PC-3 (cell line): ENCODE data around the gene ZNF254. TPM values are rescaled to one million over a fixed set of nuclear protein-coding genes. Genes with fewer than 3 reads are reported as not detected.

Source experiments
- ATAC-seq: fragments of 200-7000 bp; cut with Tn5 transposase; 2 replicates; pipeline ENCODE4 v1.9.1; 2020; ENCODE audit warnings: mild to moderate bottlenecking, moderate library complexity
- BruUV-seq: library from RNA; stranded (reverse); fragments of 400-500 nt; replicated peaks from 2 replicates; lab custom pipeline; 2021; lab: Mats Ljungman, UMichigan
- CTCF ChIA-PET: fragments of 300-600 bp; sonication (Branson Sonifier 250); formaldehyde crosslinking; loops from one replicate; lab custom pipeline; 2022; ENCODE audit warnings: antibody characterized with exemption; lab: Charles Lee
- POLR2A ChIA-PET: fragments of 300-600 bp; sonication (Branson Sonifier 250); formaldehyde crosslinking; loops from one replicate; lab custom pipeline; 2022; ENCODE audit warnings: antibody characterized with exemption; ENCODE audit not compliant: unreplicated experiment; lab: Charles Lee
- DNase-seq: peaks from one replicate; pipeline ENCODE4 v3.0.0-alpha.2; 2015
- H2AFZ ChIP-seq: fragments of 300-600 bp; sonication (generic); 2 replicates; pipeline ENCODE4 v1.6.0; 2016; ENCODE audit warnings: antibody characterized with exemption, low read length
- H3F3A ChIP-seq: fragments of 300-600 bp; sonication (generic); one replicate; pipeline ENCODE4 v1.6.0; 2017; ENCODE audit warnings: antibody characterized with exemption, low read length, control low read depth, mild to moderate bottlenecking; ENCODE audit not compliant: unreplicated experiment
- H3K27ac ChIP-seq: fragments of 300-600 bp; sonication (generic); 2 replicates; pipeline ENCODE4 v1.5.1; 2016; ENCODE audit warnings: mild to moderate bottlenecking, low read length
- H3K27me3 ChIP-seq: fragments of 300-600 bp; sonication (generic); 2 replicates; pipeline ENCODE4 v1.6.1; 2016; ENCODE audit warnings: low read length, mixed read lengths
- H3K36me3 ChIP-seq: fragments of 300-600 bp; sonication (generic); 2 replicates; pipeline ENCODE4 v1.6.1; 2016; ENCODE audit warnings: low read depth, mixed run types, low read length, mixed read lengths
- H3K4me1 ChIP-seq: fragments of 300-600 bp; sonication (generic); 2 replicates; pipeline ENCODE4 v1.5.1; 2016; ENCODE audit warnings: low read length; ENCODE audit not compliant: insufficient read depth
- H3K4me2 ChIP-seq: fragments of 300-600 bp; sonication (generic); 2 replicates; pipeline ENCODE4 v1.6.0; 2016; ENCODE audit warnings: low read length
- H3K4me3 ChIP-seq: fragments of 300-600 bp; sonication (generic); 2 replicates; pipeline ENCODE4 v1.5.1; 2016; ENCODE audit warnings: mild to moderate bottlenecking, low read length, mixed read lengths
- H3K79me2 ChIP-seq: fragments of 300-600 bp; sonication (generic); 2 replicates; pipeline ENCODE4 v1.6.1; 2017; ENCODE audit warnings: low read length, mixed read lengths
- H3K9ac ChIP-seq: fragments of 300-600 bp; sonication (generic); 2 replicates; pipeline ENCODE4 v1.6.0; 2016; ENCODE audit warnings: mild to moderate bottlenecking, low read length
- H3K9me2 ChIP-seq: fragments of 300-600 bp; sonication (generic); replicated peaks from 2 replicates; pipeline ENCODE4 v1.6.1; 2016; ENCODE audit warnings: mixed run types, low read length, mixed read lengths
- H3K9me3 ChIP-seq: fragments of 300-600 bp; sonication (generic); 2 replicates; pipeline ENCODE4 v1.6.1; 2016; ENCODE audit warnings: low read length, mixed read lengths
- H4K20me1 ChIP-seq: fragments of 300-600 bp; sonication (generic); 2 replicates; pipeline ENCODE4 v1.6.1; 2016; ENCODE audit warnings: low read length, mixed read lengths
- CTCF ChIP-seq: fragments of 300-600 bp; sonication (generic); conservative IDR thresholded peaks from 2 replicates; pipeline ENCODE4 v1.5.1; 2017; ENCODE audit warnings: antibody characterized with exemption, low read depth, mild to moderate bottlenecking, low read length
- EZH2 ChIP-seq: fragments of 300-600 bp; sonication (generic); IDR thresholded peaks from one replicate; pipeline ENCODE4 v1.6.1; 2017; ENCODE audit warnings: antibody characterized with exemption, mild to moderate bottlenecking, low read length; ENCODE audit not compliant: unreplicated experiment
- EZH2phosphoT487 ChIP-seq: fragments of 300-600 bp; sonication (generic); IDR thresholded peaks from 2 replicates; pipeline ENCODE4 v1.6.1; 2018; ENCODE audit warnings: mild to moderate bottlenecking, antibody characterized with exemption, low read length, borderline replicate concordance
- intact Hi-C: fragments of 100-400 bp; cut with micrococcal nuclease; formaldehyde crosslinking; loops from 2 replicates; pipeline ENCODE4 v1.9.0; 2023
- total RNA-seq: library from RNA; depleted of rRNA; stranded (reverse); fragments of >200 nt; gene quantifications from 2 replicates; pipeline ENCODE4 v1.2.3, GENCODE V29; 2014

Gene ZNF254
- total RNA-seq, 1 experiment from 2014 or later, result 9.3 TPM

GRCh38 chr19:24062190-24062589, 24.8 kb upstream of the ZNF254 start:
- no peak overlapping the region for H2AFZ ChIP-seq
- ChIA-PET CTCF (no interaction called here), POLR2A (no interaction called here)
- intact Hi-C loops, result no loop called here
- ATAC-seq (no peak), DNase-seq (no peak)
- no peaks in the 10 kb centered on the region for H3K79me2 ChIP-seq
- H3K4me2 ChIP-seq, result no peak overlapping the region
- H3K4me3 ChIP-seq, result no peak overlapping the region
- no peaks in the 10 kb centered on the region for H3K27me3 ChIP-seq
- TF ChIP-seq CTCF, result no peak
- TF ChIP-seq EZH2phosphoT487, result no peak
- TF ChIP-seq EZH2, result no peak
- H3K27ac ChIP-seq, result no peak overlapping the region
- BruUV-seq, result no TSS peak
- no peaks in the 10 kb centered on the region for H3K9me2 ChIP-seq
- 0 out of 2 replicates have a peak, but pooled peaks cover 4% of the 10 kb centered on the region for H3K4me1 ChIP-seq
- H3K9ac ChIP-seq, result no peak overlapping the region
- H3K9me3 ChIP-seq, result no peaks in the 10 kb centered on the region
- no peaks in the 10 kb centered on the region for H3F3A ChIP-seq
- H4K20me1 ChIP-seq, result no peaks in the 10 kb centered on the region
- H3K36me3 ChIP-seq, result peaks cover 57% of the 10 kb centered on the region

GRCh38 chr19:24063295-24063694, 23.7 kb upstream of the ZNF254 start:
- H3K27ac ChIP-seq, result no peak overlapping the region
- no peaks in the 10 kb centered on the region for H3K9me2 ChIP-seq
- H3K4me3 ChIP-seq, result no peak overlapping the region
- ATAC-seq (no peak), DNase-seq (no peak)
- CTCF ChIA-PET, result no interaction called here
- intact Hi-C loops, result no loop called here
- no peak overlapping the region for H3K4me2 ChIP-seq
- no peaks in the 10 kb centered on the region for H4K20me1 ChIP-seq
- no peaks in the 10 kb centered on the region for H3F3A ChIP-seq
- H3K9ac ChIP-seq, result no peak overlapping the region
- no peaks in the 10 kb centered on the region for H3K9me3 ChIP-seq
- no peak overlapping the region for H2AFZ ChIP-seq
- no peaks in the 10 kb centered on the region for H3K27me3 ChIP-seq
- no TSS peak for BruUV-seq
- 0 out of 2 replicates have a peak, but pooled peaks cover 4% of the 10 kb centered on the region for H3K4me1 ChIP-seq
- TF ChIP-seq EZH2phosphoT487, result no peak
- TF ChIP-seq EZH2, result no peak
- no peak for TF ChIP-seq CTCF
- H3K36me3 ChIP-seq, result peaks cover 56% of the 10 kb centered on the region
- no peaks in the 10 kb centered on the region for H3K79me2 ChIP-seq
- POLR2A ChIA-PET, result no interaction called here

- DNase-seq, result no peak
- TF ChIP-seq EZH2phosphoT487 (no peak), CTCF (no peak)
- CTCF ChIA-PET, result no interaction called here
- Histone ChIP-seq H3K27me3 (no peaks in the 10 kb centered on the region), H3K9me2 (no peaks in the 10 kb centered on the region), H3F3A (no peaks in the 10 kb centered on the region), H3K4me2 (no peak overlapping the region), H3K4me1 (0 out of 2 replicates have a peak, but pooled peaks cover 4% of the 10 kb centered on the region), H2AFZ (no peak overlapping the region), H3K27ac (no peak overlapping the region), H3K36me3 (peaks cover 50% of the 10 kb centered on the region), H3K9me3 (no peaks in the 10 kb centered on the region), H3K4me3 (no peak overlapping the region), H3K9ac (no peak overlapping the region), H3K79me2 (no peaks in the 10 kb centered on the region), H4K20me1 (no peaks in the 10 kb centered on the region)
- no TSS peak for BruUV-seq
- intact Hi-C loops, result no loop called here
- POLR2A ChIA-PET, result no interaction called here
- ATAC-seq, result no peak
These were observed 22.8 kb upstream of the ZNF254 start for GRCh38 chr19:24064175-24064574.
